Type B pancreatic cell (in vitro differentiated cells): Measurements from ENCODE around the gene GPX8. TPM values are rescaled to one million over a fixed set of nuclear protein-coding genes. Genes with fewer than 3 reads are reported as not detected.
A peak's percentile ranks its signal among the peaks of the same experiment; 100 is the strongest.

ENCODE experiments used
- DNase-seq: peaks from one replicate; pipeline ENCODE4 v3.0.0; 2021; ENCODE audit warnings: mixed read lengths; ENCODE audit not compliant: unreplicated experiment; ENCODE audit errors: extremely low spot score
- H3K27ac Mint-ChIP-seq: 2 replicates; pipeline ENCODE4 v1.8.0; 2021; ENCODE audit warnings: mild to moderate bottlenecking, mixed read lengths
- H3K27me3 Mint-ChIP-seq: 2 replicates; pipeline ENCODE4 v1.8.0; 2021; ENCODE audit warnings: mixed read lengths
- H3K36me3 Mint-ChIP-seq: 2 replicates; pipeline ENCODE4 v1.8.0; 2021; ENCODE audit warnings: mixed read lengths
- H3K4me1 Mint-ChIP-seq: one replicate; pipeline ENCODE4 v1.8.0; 2021; ENCODE audit warnings: mixed read lengths; ENCODE audit not compliant: unreplicated experiment
- H3K4me3 Mint-ChIP-seq: 2 replicates; pipeline ENCODE4 v1.8.0; 2021; ENCODE audit warnings: mild to moderate bottlenecking, mixed read lengths
- H3K9me3 Mint-ChIP-seq: 2 replicates; pipeline ENCODE4 v1.8.0; 2021; ENCODE audit warnings: mixed read lengths
- CTCF ChIP-seq: fragments of 200-600 bp; sonication (generic); conservative IDR thresholded peaks from 2 replicates; pipeline ENCODE4 v1.5.0; 2021; ENCODE audit warnings: antibody characterized with exemption, mild to moderate bottlenecking
- long read RNA-seq: library from polyadenylated mRNA; unstranded; transcript quantifications from one replicate; pipeline ENCODE4 v2.0.0, GENCODE V29; 2020
- total RNA-seq: library from RNA; stranded (reverse); gene quantifications from 2 replicates; pipeline ENCODE4 v1.2.1, GENCODE V29; 2021; ENCODE audit warnings: low replicate concordance

GPX8 gene
- total RNA-seq: 34.6 and 58.6 TPM in 2 replicates
- long read RNA-seq, transcript GPX8-205 (4 exons, 3,422 nt): minor isoform, 16 of 178 reads
- long read RNA-seq, transcript GPX8-208 (3 exons, 1,036 nt): minor isoform, 10 of 178 reads
- long read RNA-seq, transcript GPX8-201 (2 exons, 3,245 nt): minor isoform, 5 of 178 reads
- long read RNA-seq, transcript GPX8-203 (3 exons, 1,411 nt): major isoform, 125 of 178 reads
- long read RNA-seq, partial matches to known transcripts: 11 of 178 reads
- long read RNA-seq, other reads (novel, unspliced or antisense): 11 of 178 reads

- Mint-ChIP-seq H3K9me3 (peaks cover 4% of the 10 kb centered on the region), H3K4me3 (peak within 1 kb of the TSS; percentile 94), H3K36me3 (peaks cover 19% of the 10 kb centered on the region), H3K27me3 (peaks cover 17% of the 10 kb centered on the region), H3K27ac (peak within 1 kb of the TSS; percentile 93), H3K4me1 (no peaks in the 10 kb centered on the region)
- peak; percentile 74 for TF ChIP-seq CTCF
- no peak for DNase-seq
Observed at GRCh38 chr5:55159763-55160492, at the start of gene GPX8. GPX8 (plus strand) TSS chr5:55160171; CDS start chr5:55160193, 22 bp downstream.

- no peak for DNase-seq
- peaks cover 11% of the 10 kb centered on the region for H3K27me3 Mint-ChIP-seq
- H3K27ac Mint-ChIP-seq: no peak overlapping the region
- no peaks in the 10 kb centered on the region for H3K36me3 Mint-ChIP-seq
- no peak overlapping the region for H3K4me3 Mint-ChIP-seq
- no peak for TF ChIP-seq CTCF
- no peaks in the 10 kb centered on the region for H3K9me3 Mint-ChIP-seq
- no peaks in the 10 kb centered on the region for H3K4me1 Mint-ChIP-seq
Observed at GRCh38 chr5:55110217-55110616, 49.8 kb upstream of the GPX8 start.

GRCh38 chr5:55113327-55113726 is 46.6 kb upstream of the GPX8 start:
- no peaks in the 10 kb centered on the region for H3K9me3 Mint-ChIP-seq
- no peak for TF ChIP-seq CTCF
- H3K4me3 Mint-ChIP-seq: no peak overlapping the region
- H3K27me3 Mint-ChIP-seq: peaks cover 11% of the 10 kb centered on the region
- no peaks in the 10 kb centered on the region for H3K36me3 Mint-ChIP-seq
- no peak for DNase-seq
- no peaks in the 10 kb centered on the region for H3K4me1 Mint-ChIP-seq
- H3K27ac Mint-ChIP-seq: no peak overlapping the region

GRCh38 chr5:55114061-55114460 is 45.9 kb upstream of the GPX8 start:
- H3K9me3 Mint-ChIP-seq: no peaks in the 10 kb centered on the region
- no peaks in the 10 kb centered on the region for H3K4me1 Mint-ChIP-seq
- DNase-seq: no peak
- H3K27me3 Mint-ChIP-seq: peaks cover 11% of the 10 kb centered on the region
- H3K4me3 Mint-ChIP-seq: no peak overlapping the region
- no peaks in the 10 kb centered on the region for H3K36me3 Mint-ChIP-seq
- no peak for TF ChIP-seq CTCF
- no peak overlapping the region for H3K27ac Mint-ChIP-seq

GRCh38 chr5:55123365-55123764 is 36.6 kb upstream of the GPX8 start:
- H3K36me3 Mint-ChIP-seq: no peaks in the 10 kb centered on the region
- no peak overlapping the region for H3K27ac Mint-ChIP-seq
- no peaks in the 10 kb centered on the region for H3K9me3 Mint-ChIP-seq
- peaks cover 6% of the 10 kb centered on the region for H3K27me3 Mint-ChIP-seq
- no peaks in the 10 kb centered on the region for H3K4me1 Mint-ChIP-seq
- no peak for TF ChIP-seq CTCF
- no peak overlapping the region for H3K4me3 Mint-ChIP-seq
- DNase-seq: no peak
